T-helper 17 cell (primary cell): ENCODE results near the gene FAM13C. TPM values are rescaled to one million over a fixed set of nuclear protein-coding genes. Genes with fewer than 3 reads are reported as not detected.

ENCODE experiments used
- ATAC-seq: fragments of 150-1000 bp; cut with Tn5 transposase; 2 replicates; pipeline ENCODE4 v1.10.0; 2021; ENCODE audit warnings: mild to moderate bottlenecking, moderate library complexity
- DNase-seq, 3 donors: peaks; one replicate each; pipeline versions ENCODE4 v3.0.0 to v3.0.0-alpha.2; 2020 to 2021
- H3K9me3 ChIP-seq: one replicate; pipeline ENCODE4 v1.7.0; 2013; ENCODE audit warnings: low read length, mild to moderate bottlenecking; ENCODE audit not compliant: control insufficient read depth, poor library complexity, severe bottlenecking
- H3K27ac Mint-ChIP-seq: one replicate; pipeline ENCODE4 v1.8.0; 2022; ENCODE audit warnings: mild to moderate bottlenecking, moderate library complexity, mixed read lengths
- H3K27me3 Mint-ChIP-seq: one replicate; pipeline ENCODE4 v1.8.0; 2022; ENCODE audit warnings: mixed read lengths
- H3K36me3 Mint-ChIP-seq: one replicate; pipeline ENCODE4 v1.8.0; 2022; ENCODE audit warnings: low read depth, mixed read lengths
- H3K4me1 Mint-ChIP-seq: one replicate; pipeline ENCODE4 v1.8.0; 2022; ENCODE audit warnings: mild to moderate bottlenecking, mixed read lengths
- H3K4me3 Mint-ChIP-seq: one replicate; pipeline ENCODE4 v1.8.0; 2022; ENCODE audit warnings: mild to moderate bottlenecking, moderate library complexity, mixed read lengths
- total RNA-seq, 4 donors: library from RNA in 2 of 4; stranded (reverse) in 2 of 4; gene quantifications; one replicate each; pipeline ENCODE4 v1.2.3 and lab custom pipeline; 2022 to 2026

The FAM13C gene
- total RNA-seq, 2 donors from 2014 or later = not detected

GRCh38 chr10:59346321-59346720, 16.0 kb downstream of the FAM13C start:
- H3K36me3 Mint-ChIP-seq = no peaks in the 10 kb centered on the region
- ATAC-seq (no peak), DNase-seq (no peak)
- no peaks in the 10 kb centered on the region for H3K4me1 Mint-ChIP-seq
- H3K9me3 ChIP-seq = no peaks in the 10 kb centered on the region
- H3K27ac Mint-ChIP-seq = no peak overlapping the region
- peaks cover 5% of the 10 kb centered on the region for H3K27me3 Mint-ChIP-seq
- no peak overlapping the region for H3K4me3 Mint-ChIP-seq

- no peak overlapping the region for H3K4me3 Mint-ChIP-seq
- H3K27me3 Mint-ChIP-seq = no peaks in the 10 kb centered on the region
- H3K4me1 Mint-ChIP-seq = no peaks in the 10 kb centered on the region
- H3K36me3 Mint-ChIP-seq = no peaks in the 10 kb centered on the region
- no peak for DNase-seq
- no peaks in the 10 kb centered on the region for H3K9me3 ChIP-seq
- no peak for ATAC-seq
- no peak overlapping the region for H3K27ac Mint-ChIP-seq
These were observed 19.6 kb downstream of the FAM13C start for GRCh38 chr10:59342723-59343122.

- H3K36me3 Mint-ChIP-seq = no peaks in the 10 kb centered on the region
- no peaks in the 10 kb centered on the region for H3K27me3 Mint-ChIP-seq
- H3K9me3 ChIP-seq = no peaks in the 10 kb centered on the region
- no peaks in the 10 kb centered on the region for H3K4me1 Mint-ChIP-seq
- H3K4me3 Mint-ChIP-seq = no peak overlapping the region
- ATAC-seq (no peak), DNase-seq (no peak)
- no peak overlapping the region for H3K27ac Mint-ChIP-seq
These were observed 20.3 kb downstream of the FAM13C start for GRCh38 chr10:59342000-59342399.

- H3K36me3 Mint-ChIP-seq = no peaks in the 10 kb centered on the region
- no peaks in the 10 kb centered on the region for H3K27me3 Mint-ChIP-seq
- no peak overlapping the region for H3K4me3 Mint-ChIP-seq
- no peak overlapping the region for H3K27ac Mint-ChIP-seq
- no peaks in the 10 kb centered on the region for H3K9me3 ChIP-seq
- H3K4me1 Mint-ChIP-seq = no peaks in the 10 kb centered on the region
- no peak for ATAC-seq
- no peak for DNase-seq
These were observed 22.1 kb downstream of the FAM13C start for GRCh38 chr10:59340285-59340684.

- H3K27me3 Mint-ChIP-seq = no peaks in the 10 kb centered on the region
- ATAC-seq (no peak), DNase-seq (no peak)
- H3K36me3 Mint-ChIP-seq = no peaks in the 10 kb centered on the region
- no peaks in the 10 kb centered on the region for H3K4me1 Mint-ChIP-seq
- H3K27ac Mint-ChIP-seq = no peak overlapping the region
- no peaks in the 10 kb centered on the region for H3K9me3 ChIP-seq
- no peak overlapping the region for H3K4me3 Mint-ChIP-seq
These were observed 23.0 kb downstream of the FAM13C start for GRCh38 chr10:59339351-59339750.

- no peak for ATAC-seq
- no peak overlapping the region for H3K27ac Mint-ChIP-seq
- no peaks in the 10 kb centered on the region for H3K4me1 Mint-ChIP-seq
These were observed 25.1 kb downstream of the FAM13C start for GRCh38 chr10:59337201-59337652.

GRCh38 chr10:59336632-59337031, 25.7 kb downstream of the FAM13C start:
- no peaks in the 10 kb centered on the region for H3K4me1 Mint-ChIP-seq
- H3K36me3 Mint-ChIP-seq = no peaks in the 10 kb centered on the region
- ATAC-seq (no peak), DNase-seq (no peak)
- H3K4me3 Mint-ChIP-seq = no peak overlapping the region
- H3K9me3 ChIP-seq = no peaks in the 10 kb centered on the region
- H3K27me3 Mint-ChIP-seq = no peaks in the 10 kb centered on the region
- H3K27ac Mint-ChIP-seq = no peak overlapping the region

More at GRCh38 chr10:59337201-59337652, 25.1 kb downstream of the FAM13C start:
- Mint-ChIP-seq H3K4me3 (no peak overlapping the region), H3K27me3 (no peaks in the 10 kb centered on the region), H3K36me3 (no peaks in the 10 kb centered on the region)
- no peak for DNase-seq
- H3K9me3 ChIP-seq = no peaks in the 10 kb centered on the region

- no peak for DNase-seq
- Mint-ChIP-seq H3K4me1 (no peaks in the 10 kb centered on the region), H3K4me3 (no peak overlapping the region), H3K27ac (no peak overlapping the region), H3K27me3 (no peaks in the 10 kb centered on the region), H3K36me3 (no peaks in the 10 kb centered on the region)
- H3K9me3 ChIP-seq = no peaks in the 10 kb centered on the region
- ATAC-seq = no peak
These were observed 26.9 kb downstream of the FAM13C start for GRCh38 chr10:59335497-59335896.

- no peaks in the 10 kb centered on the region for H3K27me3 Mint-ChIP-seq
- no peaks in the 10 kb centered on the region for H3K36me3 Mint-ChIP-seq
- no peak overlapping the region for H3K27ac Mint-ChIP-seq
- DNase-seq (no peak), ATAC-seq (no peak)
- H3K4me3 Mint-ChIP-seq = no peak overlapping the region
- no peaks in the 10 kb centered on the region for H3K4me1 Mint-ChIP-seq
- no peaks in the 10 kb centered on the region for H3K9me3 ChIP-seq
These were observed 28.6 kb downstream of the FAM13C start for GRCh38 chr10:59333701-59334100.

- Mint-ChIP-seq H3K27ac (no peak overlapping the region), H3K36me3 (no peaks in the 10 kb centered on the region)
These were observed 29.8 kb downstream of the FAM13C start for GRCh38 chr10:59332581-59332980.

GRCh38 chr10:59331661-59332060, 30.7 kb downstream of the FAM13C start:
- DNase-seq (no peak), ATAC-seq (no peak)
- Mint-ChIP-seq H3K4me1 (no peaks in the 10 kb centered on the region), H3K36me3 (no peaks in the 10 kb centered on the region), H3K27me3 (no peaks in the 10 kb centered on the region), H3K27ac (no peak overlapping the region), H3K4me3 (no peak overlapping the region)
- no peaks in the 10 kb centered on the region for H3K9me3 ChIP-seq

More at GRCh38 chr10:59332581-59332980, 29.8 kb downstream of the FAM13C start:
- no peaks in the 10 kb centered on the region for H3K27me3 Mint-ChIP-seq
- ATAC-seq (no peak), DNase-seq (no peak)
- H3K4me3 Mint-ChIP-seq = no peak overlapping the region
- no peaks in the 10 kb centered on the region for H3K4me1 Mint-ChIP-seq
- H3K9me3 ChIP-seq = no peaks in the 10 kb centered on the region

- Mint-ChIP-seq H3K4me3 (no peak overlapping the region), H3K27ac (no peak overlapping the region), H3K4me1 (no peaks in the 10 kb centered on the region), H3K27me3 (no peaks in the 10 kb centered on the region), H3K36me3 (no peaks in the 10 kb centered on the region)
- ATAC-seq (no peak), DNase-seq (no peak)
- no peaks in the 10 kb centered on the region for H3K9me3 ChIP-seq
These were observed 37.2 kb downstream of the FAM13C start for GRCh38 chr10:59325116-59325515.

GRCh38 chr10:59324597-59324996, 37.8 kb downstream of the FAM13C start:
- Mint-ChIP-seq H3K27me3 (no peaks in the 10 kb centered on the region), H3K4me3 (no peak overlapping the region), H3K4me1 (no peaks in the 10 kb centered on the region), H3K36me3 (no peaks in the 10 kb centered on the region), H3K27ac (no peak overlapping the region)
- ATAC-seq = no peak
- no peak for DNase-seq
- H3K9me3 ChIP-seq = no peaks in the 10 kb centered on the region

GRCh38 chr10:59323831-59324401, 38.4 kb downstream of the FAM13C start:
- DNase-seq (no peak), ATAC-seq (no peak)
- no peaks in the 10 kb centered on the region for H3K36me3 Mint-ChIP-seq
- H3K27ac Mint-ChIP-seq = no peak overlapping the region
- H3K4me1 Mint-ChIP-seq = no peaks in the 10 kb centered on the region
- H3K9me3 ChIP-seq = no peaks in the 10 kb centered on the region
- H3K4me3 Mint-ChIP-seq = no peak overlapping the region
- H3K27me3 Mint-ChIP-seq = no peaks in the 10 kb centered on the region
